ENCODE results near the gene PIK3C3.

- TF ChIP-seq POLR2AphosphoS5 (IDR thresholded peaks at IDR 0.05) (no peak), CTCF (IDR thresholded peaks at IDR 0.05) (no peak), POLR2A (IDR thresholded peaks at IDR 0.05) (no peak), EP300 (IDR thresholded peaks at IDR 0.05) (no peak)
Observed at GRCh38 chr18:41974796-41975201, 19.8 kb downstream of the PIK3C3 start.

Measured in suprapubic skin (tissue), 4 donors.